ENCODE data around the gene TTLL9. TPM values are rescaled to one million over a fixed set of nuclear protein-coding genes. Genes with fewer than 3 reads are reported as not detected.
"Not testable (repeated sequence)": the region's sequence is repeated elsewhere in the genome, so short reads cannot be mapped to it uniquely, and the experiment has no call there.

TTLL9 gene
- total RNA-seq, 1 donor from 2014 or later: not detected

DNA sequence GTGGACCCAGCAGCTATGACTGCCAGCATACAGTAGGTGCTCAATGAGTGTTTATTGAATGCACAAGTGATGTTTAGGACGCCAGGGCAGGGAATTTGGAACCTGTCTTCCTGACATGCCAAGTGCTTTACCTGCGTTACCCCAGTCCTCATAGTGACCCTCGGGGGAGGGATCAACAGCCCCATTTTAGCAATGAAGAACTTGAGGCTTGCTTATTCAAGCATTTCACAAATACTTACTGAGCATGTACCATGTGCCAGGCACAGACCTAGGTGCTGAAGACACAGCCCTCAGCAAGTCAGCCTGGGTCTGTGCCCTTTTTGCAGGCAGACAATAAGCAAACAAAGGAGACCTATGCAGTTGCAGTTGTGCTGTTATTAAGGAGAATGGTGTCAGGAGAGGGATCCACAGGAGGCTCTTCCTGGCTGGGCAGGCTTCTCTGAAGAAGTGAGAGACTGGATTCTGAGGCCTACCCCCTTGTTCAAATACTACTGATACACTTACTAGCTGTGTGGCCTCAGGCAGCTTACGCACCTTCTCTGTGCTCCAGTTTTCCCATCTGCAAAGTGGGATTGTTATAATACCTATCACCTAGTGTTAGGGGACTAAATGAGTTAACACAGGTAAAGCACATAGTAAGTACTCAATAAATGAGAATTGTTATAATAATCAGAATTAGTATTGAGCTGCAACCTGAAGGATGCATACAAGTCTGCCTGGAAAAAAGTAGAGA lies 39.8 kb downstream of the TTLL9 start:
- H3K36me3 ChIP-seq (ENCODE audit: control insufficient read depth, insufficient read depth, low read length): no peaks in the 10 kb centered on the region
- DNase-seq (ENCODE audit: low read depth): no peak
- peaks cover 2% of the 10 kb centered on the region for H3K27me3 ChIP-seq (ENCODE audit: control insufficient read depth, insufficient read depth, low read length)
- H3K4me3 ChIP-seq (ENCODE audit: low read depth, low read length): no peak overlapping the region
- TF ChIP-seq, protein P1, sequence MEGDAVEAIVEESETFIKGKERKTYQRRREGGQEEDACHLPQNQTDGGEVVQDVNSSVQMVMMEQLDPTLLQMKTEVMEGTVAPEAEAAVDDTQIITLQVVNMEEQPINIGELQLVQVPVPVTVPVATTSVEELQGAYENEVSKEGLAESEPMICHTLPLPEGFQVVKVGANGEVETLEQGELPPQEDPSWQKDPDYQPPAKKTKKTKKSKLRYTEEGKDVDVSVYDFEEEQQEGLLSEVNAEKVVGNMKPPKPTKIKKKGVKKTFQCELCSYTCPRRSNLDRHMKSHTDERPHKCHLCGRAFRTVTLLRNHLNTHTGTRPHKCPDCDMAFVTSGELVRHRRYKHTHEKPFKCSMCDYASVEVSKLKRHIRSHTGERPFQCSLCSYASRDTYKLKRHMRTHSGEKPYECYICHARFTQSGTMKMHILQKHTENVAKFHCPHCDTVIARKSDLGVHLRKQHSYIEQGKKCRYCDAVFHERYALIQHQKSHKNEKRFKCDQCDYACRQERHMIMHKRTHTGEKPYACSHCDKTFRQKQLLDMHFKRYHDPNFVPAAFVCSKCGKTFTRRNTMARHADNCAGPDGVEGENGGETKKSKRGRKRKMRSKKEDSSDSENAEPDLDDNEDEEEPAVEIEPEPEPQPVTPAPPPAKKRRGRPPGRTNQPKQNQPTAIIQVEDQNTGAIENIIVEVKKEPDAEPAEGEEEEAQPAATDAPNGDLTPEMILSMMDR (IDR thresholded peaks at IDR 0.05; ENCODE audit: insufficient read depth, low read length, poor library complexity, severe bottlenecking): no peak

DNA sequence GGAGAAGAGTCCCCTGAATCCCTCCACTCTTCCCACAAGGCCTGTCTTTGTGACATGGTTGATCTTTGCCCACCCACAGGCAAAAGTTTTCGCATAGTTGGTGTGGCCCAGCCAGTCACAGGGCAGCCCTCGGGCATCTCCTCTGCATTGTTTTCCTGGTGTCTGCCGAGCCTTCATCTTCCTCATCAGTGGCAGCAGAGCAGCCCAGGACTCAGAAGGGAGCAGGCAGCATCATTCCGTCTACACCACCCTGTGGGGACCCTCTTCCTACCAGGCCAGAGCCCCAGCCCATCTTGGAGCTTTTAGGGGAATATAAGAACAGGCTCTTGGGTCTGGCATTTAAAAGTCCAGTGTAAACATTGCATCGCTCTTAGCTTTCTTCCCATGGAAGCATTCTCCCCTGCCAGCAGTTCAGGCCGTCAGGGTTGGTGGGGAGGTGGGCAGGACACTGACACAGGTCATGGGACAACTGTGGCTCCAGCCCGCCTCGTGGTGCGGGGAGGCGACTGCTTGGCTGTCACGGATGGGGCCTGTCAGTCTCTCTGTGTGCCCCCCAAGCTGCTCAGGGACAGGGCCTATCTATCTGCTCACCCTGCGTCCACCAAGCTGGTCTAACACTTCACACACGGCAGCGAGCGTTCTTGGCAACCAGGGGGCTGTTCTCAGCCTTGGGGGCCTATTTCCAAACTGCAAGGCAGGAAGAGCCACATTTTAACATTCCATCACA lies 43.2 kb downstream of the TTLL9 start:
- no peak for DNase-seq (ENCODE audit: low read depth)
- no peak overlapping the region for H3K4me3 ChIP-seq (ENCODE audit: low read depth, low read length)
- TF ChIP-seq, protein P1 (IDR thresholded peaks at IDR 0.05; ENCODE audit: insufficient read depth, low read length, poor library complexity, severe bottlenecking): no peak
- H3K27me3 ChIP-seq (ENCODE audit: control insufficient read depth, insufficient read depth, low read length): peaks cover 5% of the 10 kb centered on the region
- H3K36me3 ChIP-seq (ENCODE audit: control insufficient read depth, insufficient read depth, low read length): no peaks in the 10 kb centered on the region

DNA sequence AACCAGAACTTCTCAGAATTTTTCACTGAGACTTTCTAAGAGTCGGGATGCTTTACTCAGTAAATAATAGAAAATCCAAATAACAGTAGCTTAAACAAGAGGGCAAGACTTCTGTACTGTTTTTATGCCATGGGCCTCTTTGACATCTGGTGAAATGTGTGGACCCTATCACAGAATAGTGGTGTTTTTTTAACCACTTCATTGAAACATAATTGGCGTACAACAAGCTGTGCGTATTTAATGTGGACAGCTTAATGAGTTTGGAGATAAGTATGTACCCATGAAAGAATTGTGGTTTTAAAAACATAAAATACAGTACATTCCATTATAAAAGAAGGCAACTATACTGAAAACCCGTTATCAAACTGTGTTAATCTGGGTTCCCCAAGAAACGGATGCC lies 43.7 kb downstream of the TTLL9 start:
- Histone ChIP-seq H3K27me3 (ENCODE audit: control insufficient read depth, insufficient read depth, low read length) (peaks cover 5% of the 10 kb centered on the region), H3K4me3 (ENCODE audit: low read depth, low read length) (no peak overlapping the region), H3K36me3 (ENCODE audit: control insufficient read depth, insufficient read depth, low read length) (no peaks in the 10 kb centered on the region)
- no peak for DNase-seq (ENCODE audit: low read depth)
- TF ChIP-seq, protein P1 (IDR thresholded peaks at IDR 0.05; ENCODE audit: insufficient read depth, low read length, poor library complexity, severe bottlenecking): no peak

DNA sequence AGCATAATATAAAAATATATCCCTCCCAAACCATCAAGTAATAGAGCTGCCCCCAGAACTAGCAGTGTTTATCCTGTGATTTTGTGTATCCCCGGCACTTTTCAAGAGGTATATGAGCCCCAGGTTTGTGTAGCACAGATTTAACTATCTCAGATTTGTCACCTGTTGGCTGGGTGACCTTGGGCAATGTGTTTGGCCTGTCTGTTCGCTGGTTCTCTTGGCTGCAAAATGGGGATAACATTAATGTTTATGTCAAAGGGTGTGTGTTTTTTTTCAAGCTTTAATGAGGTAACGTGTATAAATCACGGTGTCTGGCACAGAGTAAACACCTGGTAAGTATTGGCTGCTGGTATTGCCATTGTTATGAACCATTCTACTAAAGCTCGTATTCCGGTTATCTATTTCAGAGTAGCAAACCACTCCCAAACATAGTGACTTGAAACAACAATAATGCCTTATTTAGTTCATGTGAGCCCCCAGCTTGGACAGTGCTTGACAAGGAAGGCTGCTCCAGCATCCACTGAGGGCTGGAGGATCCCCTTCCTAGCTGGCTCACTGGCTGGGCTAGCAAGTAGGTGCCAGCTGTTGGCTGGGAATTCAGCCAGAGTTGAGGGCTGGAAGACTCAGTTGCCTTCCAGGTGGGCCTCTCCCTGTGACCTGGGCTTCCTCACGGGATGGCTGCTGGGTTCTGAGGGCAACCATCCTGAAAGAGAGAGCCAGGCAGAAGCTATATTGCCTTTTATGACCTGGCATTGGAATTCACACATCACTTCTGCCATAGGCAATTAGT lies 45.3 kb downstream of the TTLL9 start:
- Histone ChIP-seq H3K4me3 (ENCODE audit: low read depth, low read length) (no peak overlapping the region), H3K36me3 (ENCODE audit: control insufficient read depth, insufficient read depth, low read length) (no peaks in the 10 kb centered on the region), H3K27me3 (ENCODE audit: control insufficient read depth, insufficient read depth, low read length) (peaks cover 8% of the 10 kb centered on the region)
- DNase-seq (ENCODE audit: low read depth): no peak
- TF ChIP-seq, protein P1 (IDR thresholded peaks at IDR 0.05; ENCODE audit: insufficient read depth, low read length, poor library complexity, severe bottlenecking): no peak

DNA sequence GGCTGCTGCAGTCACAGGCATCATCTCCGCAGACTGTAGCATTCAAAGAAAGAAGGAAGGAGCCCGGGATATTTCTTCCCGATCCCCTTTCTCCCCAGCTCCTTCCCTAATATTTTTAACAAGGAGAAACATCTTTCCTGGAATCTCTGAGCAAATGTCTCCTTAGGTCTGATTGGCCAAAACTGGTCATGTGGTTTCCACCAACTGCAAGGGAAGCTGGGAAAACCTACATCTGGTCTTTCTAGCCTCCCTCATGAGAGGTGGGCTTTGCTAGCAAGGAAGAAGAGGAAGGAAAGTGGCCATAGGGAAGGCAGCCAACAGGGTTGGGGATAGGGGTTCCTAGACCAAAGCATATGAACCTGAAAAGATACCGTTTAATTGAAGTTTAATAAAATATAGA lies 46.3 kb downstream of the TTLL9 start:
- peaks cover 8% of the 10 kb centered on the region for H3K27me3 ChIP-seq (ENCODE audit: control insufficient read depth, insufficient read depth, low read length)
- no peak for DNase-seq (ENCODE audit: low read depth)
- H3K4me3 ChIP-seq (ENCODE audit: low read depth, low read length): no peak overlapping the region
- TF ChIP-seq, protein P1 (IDR thresholded peaks at IDR 0.05; ENCODE audit: insufficient read depth, low read length, poor library complexity, severe bottlenecking): no peak
- H3K36me3 ChIP-seq (ENCODE audit: control insufficient read depth, insufficient read depth, low read length): no peaks in the 10 kb centered on the region

DNA sequence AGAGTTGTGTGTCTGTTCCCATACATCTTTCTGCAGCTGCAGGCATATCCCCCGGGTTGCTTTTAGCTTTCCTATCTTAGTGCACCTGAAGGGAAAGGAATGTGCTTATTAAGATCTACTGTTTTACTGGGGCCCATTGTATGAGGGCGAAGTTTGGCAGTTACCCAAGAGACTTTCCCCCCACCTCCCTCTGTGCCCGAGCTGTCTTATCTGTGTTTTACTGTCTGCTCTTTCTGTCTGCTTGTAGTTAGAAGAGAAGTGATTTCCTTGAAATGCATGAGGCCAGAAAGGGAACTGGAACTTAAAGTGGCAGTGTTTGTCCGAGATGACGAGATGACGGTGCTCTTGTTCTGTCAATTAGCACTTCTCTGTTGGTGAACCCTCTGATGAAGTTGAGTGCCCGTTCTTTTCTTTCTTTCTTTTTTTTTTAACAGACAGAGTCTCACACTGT lies 47.6 kb downstream of the TTLL9 start:
- not testable (repeated sequence) for H3K36me3 ChIP-seq (ENCODE audit: control insufficient read depth, insufficient read depth, low read length); H3K27me3 ChIP-seq (ENCODE audit: control insufficient read depth, insufficient read depth, low read length); DNase-seq (ENCODE audit: low read depth); H3K4me3 ChIP-seq (ENCODE audit: low read depth, low read length)
